Heart right ventricle (tissue), 16 donors: ENCODE measurements around the gene EBF3. TPM values are rescaled to one million over a fixed set of nuclear protein-coding genes. Genes with fewer than 3 reads are reported as not detected.
A peak's percentile ranks its signal among the peaks of the same experiment; 100 is the strongest.

Experiments used
- ATAC-seq, 8 donors: fragments of 200-7000 bp; cut with Tn5 transposase; one replicate each; pipeline ENCODE4 v1.9.1; 2020; ENCODE audit warnings: mild to moderate bottlenecking in 8 of 8, moderate library complexity in 8 of 8, moderate number of reproducible peaks in 1 of 8
- DNase-seq, 2 donors: peaks; one replicate each; pipeline ENCODE4 v3.0.0-alpha.2; 2020
- H3K27ac ChIP-seq, 10 donors: fragments of 200-600 bp; sonication (generic) in 2 of 10; one replicate each; pipeline versions ENCODE4 v1.5.0 to v1.8.0; 2020 to 2022; ENCODE audit warnings: mild to moderate bottlenecking in 3 of 10
- H3K27me3 ChIP-seq, 7 donors: fragments of 200-600 bp; one replicate each; pipeline ENCODE4 v1.8.0; 2021 to 2022; ENCODE audit warnings: mild to moderate bottlenecking in 2 of 7
- H3K36me3 ChIP-seq, 9 donors: fragments of 200-600 bp; sonication (generic) in 1 of 9; one replicate each; pipeline versions ENCODE4 v1.5.0 to v1.8.0; 2020 to 2022; ENCODE audit warnings: mild to moderate bottlenecking in 2 of 9
- H3K4me1 ChIP-seq, 9 donors: fragments of 200-600 bp; sonication (generic) in 1 of 9; one replicate each; pipeline versions ENCODE4 v1.5.0 to v1.8.0; 2020 to 2022; ENCODE audit warnings: mild to moderate bottlenecking in 4 of 9
- H3K4me3 ChIP-seq, 10 donors: fragments of 200-600 bp; sonication (generic) in 2 of 10; one replicate each; pipeline versions ENCODE4 v1.5.0 to v1.8.0; 2020 to 2022; ENCODE audit warnings: mild to moderate bottlenecking in 7 of 10, moderate library complexity in 2 of 10
- H3K9me3 ChIP-seq, 11 donors: fragments of 200-600 bp in 10 of 11; sonication (generic) in 2 of 11; one replicate each; pipeline versions ENCODE4 v1.5.0 to v1.8.0; 2013 to 2022; ENCODE audit warnings: mild to moderate bottlenecking in 2 of 11, control low read depth in 1 of 11, moderate library complexity in 1 of 11
- WGBS, 2 donors: extraction: QIAGEN DNeasy Blood & Tissue Kit; methylation state at CpG; one replicate each; pipeline ENCODE4 v1.1.7; 2013; ENCODE audit warnings: inconsistent platforms in 1 of 2; 5-methylcytosine and 5-hydroxymethylcytosine counted together
- intact Hi-C, 10 donors: fragments of 100-400 bp; cut with DNase I; formaldehyde crosslinking; loops; one replicate each; pipeline versions ENCODE4 v1.11.1 to v1.14.2; 2022
- polyA plus RNA-seq, 2 donors: library from polyadenylated mRNA; stranded (reverse); fragments of 200-250 nt; gene quantifications; one replicate each; pipeline ENCODE4 v1.2.3, GENCODE V29; 2013
- total RNA-seq, 10 donors: library from RNA; stranded (reverse); fragmentation: NEBNext Ultra II Directional in 3 of 10; extraction: Animal tissue kit (Norgen Biotek cat#: 25700) in 3 of 10; gene quantifications; one replicate each; pipeline versions ENCODE4 v1.2.1 to v1.2.4, GENCODE V29; 2021 to 2023
- TF ChIP-seq, protein P1 (sequence below), 9 donors: fragments of 200-600 bp; sonication (generic) in 2 of 9; IDR thresholded peaks; one replicate each; pipeline versions ENCODE4 v1.5.0 to v1.8.0; 2021 to 2022; ENCODE audit warnings: antibody characterized with exemption in 9 of 9, mild to moderate bottlenecking in 5 of 9, moderate library complexity in 1 of 9
- donor health status: Arrhythmogenic right ventricular cardiomyopathy.
- donor health status: ischemic (EF 13 %, LVEDD 7.1; RV severe dilation, severe dysfunction).
- donor health status: healthy with polysubstance abuse.
- donor health status: DM: no; HTN: yes; CAD: no.
- donor health status: DM: no; HTN: no; CAD: no.
- donor health status: ischemic (EF 25% LVEDD 6.9; RV normal size, moderate dysfunction).
- donor health status: ischemic (EF 25% LVEDD 5.7; RV mildly dilated, moderate dysfunction).
- donor health status: healthy.
- donor health status: DM: yes; HTN: yes; CAD: no.
- donor health status: Ischemic cardiomyopathy.
- donor health status: ischemic (EF 35%, LVEDD 5.7; RV mildly dilated, moderate dysfunction).
- donor health status: nonischemic (EF 11% LVEDD 7.7; RV severe dilation, severe dysfunction).
- donor health status: DM: yes; HTN: yes; CAD: no.
- donor health status: PGD.
- donor health status: ischemic (EF 29% LVEDD 5.4; RV normal size, mild dysfunction).
- donor health status: nonischemic (EF 23%, LVEDD 6.1; RV moderate dilation, normal function).

EBF3 gene
- total and polyA plus RNA-seq, 12 donors = 3.9 to 12.2 (median 5.6) TPM

DNA sequence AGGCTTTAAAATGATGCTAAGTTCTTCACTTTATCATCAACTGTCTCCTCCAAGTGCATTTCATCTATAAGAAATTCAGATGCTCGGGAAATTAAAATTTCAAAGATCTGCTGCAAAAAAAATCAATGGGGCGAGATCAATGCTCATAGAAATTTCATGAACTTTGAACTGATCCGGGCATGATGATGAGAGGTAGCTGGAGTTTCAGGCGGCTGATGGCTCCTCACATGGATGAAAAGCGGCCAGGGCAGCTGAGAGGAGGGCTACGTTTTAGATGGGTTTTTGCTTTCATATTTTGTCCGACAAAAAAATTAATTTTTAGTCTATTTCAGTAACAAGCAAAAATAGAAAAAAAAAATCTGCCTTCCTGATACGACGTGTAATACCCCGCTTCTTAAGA lies 109.9 kb downstream of the EBF3 start:
- peaks cover 0 to 12% (median 3%) of the 10 kb centered on the region in 11 donors for H3K9me3 ChIP-seq
- TF ChIP-seq, protein P1, sequence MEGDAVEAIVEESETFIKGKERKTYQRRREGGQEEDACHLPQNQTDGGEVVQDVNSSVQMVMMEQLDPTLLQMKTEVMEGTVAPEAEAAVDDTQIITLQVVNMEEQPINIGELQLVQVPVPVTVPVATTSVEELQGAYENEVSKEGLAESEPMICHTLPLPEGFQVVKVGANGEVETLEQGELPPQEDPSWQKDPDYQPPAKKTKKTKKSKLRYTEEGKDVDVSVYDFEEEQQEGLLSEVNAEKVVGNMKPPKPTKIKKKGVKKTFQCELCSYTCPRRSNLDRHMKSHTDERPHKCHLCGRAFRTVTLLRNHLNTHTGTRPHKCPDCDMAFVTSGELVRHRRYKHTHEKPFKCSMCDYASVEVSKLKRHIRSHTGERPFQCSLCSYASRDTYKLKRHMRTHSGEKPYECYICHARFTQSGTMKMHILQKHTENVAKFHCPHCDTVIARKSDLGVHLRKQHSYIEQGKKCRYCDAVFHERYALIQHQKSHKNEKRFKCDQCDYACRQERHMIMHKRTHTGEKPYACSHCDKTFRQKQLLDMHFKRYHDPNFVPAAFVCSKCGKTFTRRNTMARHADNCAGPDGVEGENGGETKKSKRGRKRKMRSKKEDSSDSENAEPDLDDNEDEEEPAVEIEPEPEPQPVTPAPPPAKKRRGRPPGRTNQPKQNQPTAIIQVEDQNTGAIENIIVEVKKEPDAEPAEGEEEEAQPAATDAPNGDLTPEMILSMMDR (IDR thresholded peaks at IDR 0.05) = no peak
- intact Hi-C loops = loop anchor here in 1 of 10 donors (10.0 kb wide), 1 partner anchor 111 kb away; the partner anchor contains the start of gene EBF3
- no peak overlapping the region for H3K4me3 ChIP-seq
- H3K36me3 ChIP-seq = peaks cover 0 to 72% (median 0%) of the 10 kb centered on the region in 9 donors
- 85 to 90% methylated on average over 10 of the region's 10 CpGs for WGBS, 2 donors
- H3K27me3 ChIP-seq = no peaks in the 10 kb centered on the region
- H3K27ac ChIP-seq = no peak overlapping the region
- H3K4me1 ChIP-seq = peaks cover 0 to 15% (median 0%) of the 10 kb centered on the region in 9 donors
- ATAC-seq (no peak), DNase-seq (no peak)

DNA sequence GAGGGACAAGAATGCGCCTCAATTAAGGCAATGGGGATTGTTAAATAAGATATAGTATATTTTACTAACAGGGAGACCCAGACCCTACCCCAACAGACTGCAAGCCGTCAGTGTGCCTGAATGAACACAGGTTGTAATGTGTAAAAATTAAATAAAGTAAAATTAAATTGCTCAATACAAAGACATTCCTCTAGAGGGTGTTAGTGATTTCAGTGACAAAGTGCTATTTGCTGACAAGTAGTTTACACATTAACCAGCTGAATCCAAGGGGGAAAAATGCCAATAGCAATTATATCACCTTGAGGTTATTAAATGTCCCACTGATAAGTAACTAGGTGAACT lies 110.5 kb downstream of the EBF3 start:
- TF ChIP-seq, protein P1 (IDR thresholded peaks at IDR 0.05) = peak in 7 of 9 donors; percentile 35 to 53 (median 42)
- no peaks in the 10 kb centered on the region for H3K27me3 ChIP-seq
- peaks cover 0 to 12% (median 3%) of the 10 kb centered on the region in 11 donors for H3K9me3 ChIP-seq
- peak overlapping the region in 2 of 10 donors; percentile 2 to 10 for H3K4me3 ChIP-seq
- H3K4me1 ChIP-seq = peaks cover 0 to 15% (median 0%) of the 10 kb centered on the region in 9 donors
- peaks cover 0 to 72% (median 0%) of the 10 kb centered on the region in 9 donors for H3K36me3 ChIP-seq
- DNase-seq = no peak
- peak in 1 of 8 donors; percentile 24 for ATAC-seq
- 39 to 53% methylated on average over 2 of the region's 2 CpGs for WGBS, 2 donors
- H3K27ac ChIP-seq = no peak overlapping the region
- intact Hi-C loops = loop anchor here in 1 of 10 donors (10.0 kb wide), 1 partner anchor 111 kb away; the partner anchor contains the start of gene EBF3

DNA sequence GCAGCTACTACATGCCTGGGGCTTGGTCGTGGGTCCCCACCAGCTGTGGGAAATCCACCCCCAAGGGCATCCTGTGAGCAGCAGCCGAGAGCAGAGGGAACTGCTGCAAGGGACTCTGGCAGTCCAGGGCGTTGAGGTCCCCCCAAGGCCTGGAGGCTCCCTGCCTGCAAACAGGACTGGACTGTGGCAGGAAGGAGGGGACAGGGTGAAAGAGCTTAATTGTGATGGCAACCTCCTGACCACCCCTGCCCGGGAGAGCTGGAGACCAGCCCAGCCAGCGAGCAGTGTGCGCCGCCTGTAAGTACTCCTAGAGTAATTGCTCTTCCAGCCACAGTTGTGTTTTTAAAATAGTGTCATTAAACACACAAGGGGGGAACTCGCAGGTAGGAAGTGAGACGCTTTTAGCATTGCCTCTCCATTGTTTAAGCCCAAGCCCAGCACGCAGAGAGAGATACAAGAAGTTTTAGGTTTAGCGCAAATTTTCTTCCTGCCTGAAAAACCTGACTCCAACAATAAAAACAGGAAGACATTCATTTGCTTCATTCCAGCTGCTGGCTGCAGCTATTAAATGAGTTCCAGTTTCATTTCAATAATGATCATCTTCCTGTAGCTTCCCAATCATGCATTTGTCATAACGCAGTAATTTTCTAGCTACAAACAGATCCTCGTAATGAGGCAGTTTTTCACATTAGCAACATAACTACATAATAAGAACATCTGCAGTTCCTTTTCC lies 111.1 kb downstream of the EBF3 start:
- intact Hi-C loops = loop anchor here in 1 of 10 donors (10.0 kb wide), 1 partner anchor 112 kb away; the partner anchor contains the start of gene EBF3
- Histone ChIP-seq H3K27me3 (no peaks in the 10 kb centered on the region), H3K27ac (peak overlapping the region in 1 of 10 donors; percentile 48)

More for the DNA sequence above, 111.1 kb downstream of the EBF3 start:
- TF ChIP-seq, protein P1 (IDR thresholded peaks at IDR 0.05) = no peak
- H3K4me1 ChIP-seq = peaks cover 0 to 15% (median 0%) of the 10 kb centered on the region in 9 donors
- H3K9me3 ChIP-seq = peaks cover 0 to 12% (median 3%) of the 10 kb centered on the region in 11 donors
- peak overlapping the region in 2 of 10 donors; percentile 2 to 10 for H3K4me3 ChIP-seq
- no peak for DNase-seq
- 54 to 63% methylated on average over 13 of the region's 13 CpGs for WGBS, 2 donors
- ATAC-seq = peak in 1 of 8 donors; percentile 8
- peaks cover 0 to 72% (median under 1%) of the 10 kb centered on the region in 9 donors for H3K36me3 ChIP-seq
